GM18951 (cell line): Measurements from ENCODE around the gene NDUFS8.

ENCODE experiments used
- POLR2A ChIP-seq: IDR thresholded peaks from 4 replicates; pipeline ENCODE4 v1.6.1; 2011; ENCODE audit warnings: mild to moderate bottlenecking; ENCODE audit not compliant: insufficient read length, insufficient read depth; ENCODE audit errors: extremely low read depth
- in situ Hi-C: fragments of 300-500 bp; cut with MboI; formaldehyde crosslinking; loops from one replicate; pipeline ENCODE4 v1.12.0; 2022; ENCODE audit warnings: low sequenced_read_pairs, mixed read lengths, inconsistent platforms; ENCODE audit not compliant: unreplicated experiment

NDUFS8 gene

DNA sequence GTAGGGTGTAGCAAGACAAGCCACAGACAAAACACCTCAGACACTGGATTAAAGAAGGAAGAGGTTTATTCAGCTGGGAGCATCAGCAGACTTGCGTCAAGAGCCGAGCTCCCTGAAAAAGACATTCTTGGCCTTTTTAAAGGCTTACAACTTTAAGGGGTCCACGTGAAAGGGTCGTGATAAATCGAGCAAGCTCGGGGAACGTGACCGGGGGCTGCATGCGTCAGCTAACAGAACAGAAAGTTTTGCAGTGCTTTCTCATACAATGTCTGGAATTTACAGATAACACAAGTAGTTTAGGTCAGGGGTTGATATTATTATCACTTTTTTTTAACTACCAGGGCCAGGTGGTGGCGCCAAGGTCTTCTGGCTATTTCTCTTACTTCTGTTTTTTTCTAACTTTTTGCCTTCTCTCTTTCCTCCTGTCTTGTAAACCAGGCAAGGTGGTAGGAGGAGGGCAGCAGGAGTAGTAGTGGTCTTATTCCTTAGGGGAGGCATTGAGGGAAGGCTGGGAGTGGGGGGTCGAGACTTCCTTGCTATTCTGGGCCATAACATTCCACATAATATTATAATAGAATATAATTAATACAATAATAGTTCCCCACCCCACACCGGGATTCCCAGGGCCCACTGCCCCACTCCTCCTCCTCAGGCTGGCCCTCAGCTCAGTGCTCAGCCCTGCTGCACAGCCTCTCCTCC is 20.9 kb upstream of the NDUFS8 start:
- no peak for TF ChIP-seq POLR2A
- in situ Hi-C loops: no loop called here

DNA sequence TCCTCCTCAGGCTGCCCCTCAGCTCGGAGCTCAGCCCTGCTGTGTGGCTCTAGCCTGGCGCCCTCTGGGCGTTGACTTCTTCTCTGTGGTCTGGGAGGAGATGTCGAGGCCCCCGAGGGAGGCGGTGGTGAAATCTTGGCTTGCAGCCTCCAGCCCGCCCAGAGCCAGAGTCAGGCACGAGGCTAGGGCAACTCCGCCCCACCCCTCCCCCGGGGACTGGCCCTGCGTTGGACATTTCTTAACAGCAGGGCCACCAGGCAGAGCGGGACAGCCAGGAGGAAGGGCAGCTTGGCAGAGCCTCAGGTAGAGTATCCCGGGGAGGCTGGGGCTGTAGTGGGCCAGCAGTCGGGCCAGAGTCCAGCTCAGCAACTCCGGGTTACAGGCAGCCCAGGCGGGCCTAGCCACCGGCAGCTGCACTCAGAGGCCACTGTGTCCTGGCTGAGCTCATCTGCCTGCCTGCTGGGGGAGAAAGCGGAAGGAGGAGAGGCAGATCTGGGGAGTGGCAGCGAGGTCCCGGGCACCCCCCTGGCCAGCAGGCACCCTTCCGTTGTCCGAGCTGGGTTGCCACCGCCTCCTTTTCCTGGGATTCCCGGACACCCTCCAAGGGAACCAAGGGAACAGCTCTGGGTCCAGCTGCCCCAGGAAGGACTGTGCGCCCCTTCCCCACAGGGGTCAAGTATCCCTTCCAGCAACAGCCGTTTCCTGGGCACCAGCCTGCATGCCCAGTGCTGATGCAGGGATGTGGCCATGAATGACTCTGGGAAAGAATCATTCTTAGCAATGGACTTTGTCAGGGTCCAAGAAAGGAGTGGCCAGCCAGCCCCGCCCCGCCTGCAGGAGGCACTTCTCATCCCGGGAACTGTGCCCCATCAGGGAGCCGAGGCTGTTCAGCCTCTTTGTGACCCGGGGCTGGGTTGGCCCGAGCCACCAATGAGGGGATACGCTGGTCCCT is 20.1 kb upstream of the NDUFS8 start, which contains the start of gene ALDH3B1:
TSS of gene ALDH3B1 (plus strand) at position 238 of the 952 bp plus-strand sequence. CDS start 4,971 bp downstream, outside the sequence.
- in situ Hi-C loops: no loop called here
- TF ChIP-seq POLR2A: no peak

DNA sequence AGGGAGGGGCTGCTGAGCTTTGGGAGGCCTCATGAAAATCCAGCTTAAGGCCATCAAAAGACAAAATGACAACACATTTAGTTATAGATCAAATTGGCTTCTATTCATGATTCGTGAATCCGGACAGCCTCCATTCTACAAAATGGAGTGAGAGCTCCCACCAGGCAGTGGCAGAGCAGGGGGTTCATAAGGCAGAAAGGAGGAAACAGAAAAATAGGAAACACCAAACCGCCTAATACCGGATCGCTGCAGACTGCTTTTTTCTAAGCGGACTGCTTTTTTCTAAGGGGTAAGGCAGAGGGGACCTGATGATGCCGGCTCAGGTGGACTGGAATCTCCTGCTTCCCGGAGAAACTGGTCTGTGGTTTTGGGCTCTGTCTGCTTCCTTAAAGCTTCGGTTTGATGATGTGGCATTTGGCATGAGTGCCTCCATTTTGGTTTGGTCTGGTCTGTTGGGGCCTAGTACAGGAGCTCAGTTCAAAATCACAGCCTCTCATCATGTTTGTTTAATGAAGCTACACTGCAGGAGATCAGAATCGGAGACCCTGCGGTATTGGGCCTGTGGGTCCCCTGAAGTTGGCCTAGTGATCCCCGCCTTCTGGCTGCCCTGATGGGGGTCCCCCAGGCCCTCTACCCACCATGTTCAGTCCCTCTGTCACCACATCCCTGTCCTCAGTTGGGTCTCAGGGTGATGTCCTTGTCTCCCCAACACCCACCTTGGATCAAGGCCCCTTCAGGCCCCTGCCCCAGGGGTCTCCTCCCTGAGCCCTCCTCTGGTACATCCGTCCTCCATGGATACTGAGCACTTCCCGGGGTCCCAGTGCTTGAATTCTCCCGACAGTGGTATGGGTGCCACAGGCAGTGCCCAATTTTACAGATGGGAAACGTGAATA is 19.2 kb upstream of the NDUFS8 start:
- in situ Hi-C loops: no loop called here
- no peak for TF ChIP-seq POLR2A

DNA sequence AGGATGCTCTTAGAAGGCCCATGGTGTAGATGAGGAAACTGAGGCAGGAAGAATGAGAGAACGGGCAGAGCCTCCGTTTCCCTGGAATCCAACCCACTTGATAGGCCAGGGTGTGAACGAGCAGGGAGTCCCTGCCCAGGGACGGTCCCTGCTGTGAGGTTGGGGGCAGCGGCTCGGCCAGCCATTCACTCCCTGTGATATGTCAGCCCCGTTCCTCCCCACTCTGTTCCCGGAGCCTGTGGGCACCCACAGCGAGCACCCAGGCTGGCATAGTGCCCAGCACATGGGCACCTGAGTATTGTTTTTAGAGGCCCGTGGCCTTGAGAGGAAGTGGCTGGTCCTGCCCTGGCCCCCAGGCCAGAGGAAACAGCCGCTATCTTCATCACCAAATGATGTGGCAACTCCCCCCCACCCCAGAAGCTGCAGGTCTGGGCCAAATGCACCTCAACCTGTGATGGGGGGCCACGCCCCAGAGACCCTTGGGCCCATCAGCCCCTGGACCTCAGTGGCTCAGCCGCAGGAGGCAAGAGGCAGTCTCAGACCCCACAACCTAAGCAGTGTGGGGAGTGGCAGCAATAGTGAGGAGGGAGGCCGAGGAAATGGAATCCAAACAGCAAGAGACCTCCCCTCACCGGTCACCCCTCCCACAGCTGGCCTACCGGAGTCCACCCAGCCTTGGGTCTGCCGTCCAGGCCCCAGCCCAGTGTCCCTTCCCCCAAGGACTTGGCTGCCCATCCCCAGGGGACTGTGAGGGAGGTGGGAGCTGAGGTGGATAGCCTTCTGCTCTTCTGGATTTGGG is 18.2 kb upstream of the NDUFS8 start:
- in situ Hi-C loops: no loop called here
- TF ChIP-seq POLR2A: no peak

DNA sequence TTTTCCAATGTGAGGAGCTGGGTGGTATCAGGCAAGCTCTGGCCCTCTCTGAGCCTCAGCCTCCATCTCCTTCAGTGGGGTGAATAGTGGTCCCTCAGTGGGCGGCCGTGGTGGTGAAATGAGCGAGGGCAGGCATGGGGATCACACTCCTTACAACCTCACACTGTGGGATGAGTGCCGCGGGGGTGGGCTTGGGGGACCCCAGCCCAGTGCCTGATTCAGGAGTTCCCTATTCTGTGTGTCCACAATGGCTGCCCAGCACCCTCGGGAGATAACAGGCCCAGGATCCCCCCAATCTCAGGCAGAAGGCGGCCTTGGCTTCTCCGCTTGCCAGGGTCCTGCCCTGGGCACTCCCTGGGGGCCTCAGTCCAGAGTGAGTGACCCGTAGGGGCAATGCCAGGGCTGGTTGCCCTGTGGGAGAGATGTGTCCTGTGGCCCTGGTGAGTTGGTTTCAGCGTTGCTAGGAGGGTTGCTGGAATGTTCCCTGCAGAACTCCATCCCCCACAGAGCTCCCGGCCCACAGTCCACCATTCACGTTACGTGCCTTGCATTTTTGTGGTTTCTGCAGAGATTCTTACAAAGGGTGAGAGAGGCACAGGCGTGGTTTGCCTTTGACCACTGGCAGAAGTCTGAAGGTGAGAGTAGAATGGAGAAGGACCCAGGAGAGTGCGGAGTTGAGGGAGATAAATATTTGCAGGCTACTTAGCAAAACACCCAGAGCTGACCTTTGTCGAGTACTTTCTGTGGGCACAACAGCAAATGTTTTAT is 17.5 kb upstream of the NDUFS8 start:
- TF ChIP-seq POLR2A: no peak
- in situ Hi-C loops: no loop called here

DNA sequence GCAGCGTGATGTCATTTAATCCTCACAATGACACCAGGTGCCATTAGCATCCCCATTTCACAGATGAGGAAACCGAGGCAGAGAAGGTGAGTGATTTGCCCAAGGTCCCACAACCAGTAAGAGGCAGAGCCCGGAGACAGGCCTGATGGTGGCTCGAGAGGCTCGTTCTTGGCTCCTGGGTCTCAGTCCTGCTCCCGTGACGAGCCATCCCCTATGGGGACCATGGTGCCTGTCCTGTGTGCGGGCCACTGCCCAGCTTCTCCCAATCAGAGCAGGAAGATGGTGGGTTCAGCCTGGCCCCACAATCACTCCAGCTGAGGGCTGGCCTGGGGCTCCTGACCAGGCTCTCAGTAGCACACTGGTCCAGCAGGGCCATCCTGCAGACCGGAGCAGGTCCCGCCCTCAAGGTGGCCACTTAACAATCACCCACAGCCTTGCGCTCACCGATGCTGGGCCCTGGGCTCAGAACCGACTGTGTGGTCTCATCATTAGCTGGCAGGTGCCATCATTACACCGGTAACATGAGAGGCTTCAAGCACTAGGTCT is 16.8 kb upstream of the NDUFS8 start:
- in situ Hi-C loops: no loop called here
- no peak for TF ChIP-seq POLR2A

DNA sequence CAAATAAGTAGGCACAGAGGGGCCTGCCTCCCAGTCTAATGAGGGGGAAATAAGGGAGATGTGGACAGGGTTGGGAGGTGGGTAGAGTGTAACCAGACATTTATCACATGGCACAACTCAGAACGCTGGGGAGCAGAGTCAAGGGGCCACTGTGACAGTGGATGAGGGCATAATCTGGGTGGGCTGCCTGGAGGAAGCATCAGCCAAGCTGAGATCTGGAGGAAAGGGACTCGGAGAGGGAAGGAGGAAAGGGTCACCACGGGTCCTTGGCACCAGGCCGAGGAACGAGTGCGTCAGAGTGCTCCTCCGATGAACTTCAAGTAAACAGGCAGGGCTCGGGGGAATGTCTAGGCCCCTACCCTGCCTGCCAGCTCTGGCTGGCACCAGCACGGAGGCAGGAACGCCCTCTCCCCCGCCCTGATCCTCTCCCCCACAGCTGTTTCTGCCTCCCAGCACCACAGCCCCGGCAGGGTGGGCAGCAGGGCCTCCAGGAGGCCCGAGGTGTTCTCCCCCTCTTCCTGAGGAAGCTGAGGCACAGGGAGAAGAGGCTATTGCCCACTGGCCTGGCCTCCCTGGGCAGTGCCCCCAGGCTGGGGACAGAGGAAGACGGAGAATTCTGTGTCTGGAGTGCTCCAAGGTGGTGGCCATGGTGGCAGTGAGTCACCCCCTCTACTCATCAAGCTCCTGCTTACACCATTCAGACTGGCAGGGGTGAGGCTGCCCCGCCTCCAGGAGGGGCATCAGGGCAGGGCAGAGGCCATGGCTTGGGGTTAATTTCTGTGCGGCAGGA is 16.1 kb upstream of the NDUFS8 start:
- in situ Hi-C loops: no loop called here
- no peak for TF ChIP-seq POLR2A

DNA sequence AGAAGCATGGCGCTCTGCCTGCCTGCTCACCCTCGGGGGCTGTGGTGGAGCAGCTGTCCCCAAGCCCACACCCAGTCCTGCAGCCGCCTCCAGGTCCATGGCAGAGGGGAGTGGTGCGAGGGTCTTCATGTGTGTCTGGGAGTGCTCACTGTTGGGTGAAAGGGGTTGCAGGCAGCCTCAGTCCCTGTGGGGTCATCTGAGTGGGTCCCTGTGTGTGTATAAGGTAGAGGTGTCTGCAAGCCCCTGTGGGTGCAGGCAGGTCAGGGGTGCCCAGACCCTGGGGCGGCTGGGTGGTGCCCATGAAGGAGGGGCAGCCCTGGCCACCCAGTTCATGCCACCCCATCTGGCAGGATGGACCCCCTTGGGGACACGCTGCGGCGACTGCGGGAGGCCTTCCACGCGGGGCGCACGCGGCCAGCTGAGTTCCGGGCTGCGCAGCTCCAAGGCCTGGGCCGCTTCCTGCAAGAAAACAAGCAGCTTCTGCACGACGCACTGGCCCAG is 15.5 kb upstream of the NDUFS8 start:
- no peak for TF ChIP-seq POLR2A
- in situ Hi-C loops: no loop called here

DNA sequence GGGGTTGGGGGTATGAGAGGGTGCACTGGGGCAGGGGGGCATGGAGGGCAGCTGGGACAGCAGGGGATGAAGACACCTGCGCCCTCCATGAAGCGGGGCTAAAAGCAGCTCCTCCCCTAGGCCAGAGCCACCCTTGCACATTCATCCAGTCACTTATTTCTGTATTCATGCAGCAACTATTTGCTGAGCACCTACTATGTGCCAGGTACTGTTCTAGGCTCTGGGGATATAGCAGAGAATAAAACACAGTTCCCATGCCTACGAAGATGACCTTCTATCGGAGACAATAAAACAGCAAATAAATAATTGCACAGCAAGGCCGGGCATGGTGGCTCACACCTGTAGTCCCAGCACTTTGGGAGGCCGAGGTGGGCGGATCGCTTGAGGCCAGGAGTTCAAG is 15.0 kb upstream of the NDUFS8 start:
- TF ChIP-seq POLR2A: no peak
- in situ Hi-C loops: no loop called here

DNA sequence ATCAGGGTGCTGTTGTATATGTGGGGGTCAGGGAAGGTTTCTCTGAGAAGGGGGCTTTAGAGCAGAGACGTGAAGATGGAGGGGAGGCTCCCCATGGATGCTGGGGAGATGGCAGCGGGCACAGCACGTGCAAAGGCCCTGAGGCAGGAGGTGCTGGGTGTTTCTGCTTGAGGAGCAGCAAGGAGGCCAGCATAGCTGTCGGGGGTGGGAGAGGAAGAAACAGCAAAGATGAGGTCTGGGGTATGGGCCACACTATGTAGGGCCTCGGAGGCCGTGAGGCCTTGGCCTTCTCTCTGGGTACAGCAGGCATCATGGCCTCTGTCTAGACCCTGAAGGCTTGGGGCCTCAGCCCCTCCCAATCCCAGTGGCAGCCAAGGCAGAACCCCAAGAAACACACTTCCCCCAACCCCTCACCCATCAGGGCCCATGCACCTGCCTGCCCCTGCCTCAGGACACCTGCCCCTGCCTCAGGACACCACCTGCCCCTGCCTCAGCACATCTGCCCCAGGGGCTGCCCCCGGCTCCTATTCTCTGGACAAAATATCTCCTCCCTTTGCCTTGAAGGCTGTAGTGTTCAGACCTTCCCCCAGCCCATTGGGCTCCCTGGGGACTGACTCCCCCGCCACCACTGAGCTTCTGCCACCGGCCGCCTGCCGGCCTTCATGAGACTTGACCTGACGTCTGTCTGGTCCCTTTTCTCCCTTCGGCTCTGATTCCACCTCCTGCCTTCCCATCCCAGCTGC is 14.1 kb upstream of the NDUFS8 start:
- in situ Hi-C loops: no loop called here
- no peak for TF ChIP-seq POLR2A
